Vagina (tissue), 2 donors: ENCODE measurements around the gene FAM114A2.

Experiments
- CTCF ChIP-seq, 3 experiments: fragments of 450-650 bp in 2 of 3; fragments of 200-600 bp in 1 of 3; sonication (generic) in 1 of 3; IDR thresholded peaks; one replicate each; pipeline ENCODE4 v1.5.1; 2017 to 2019; ENCODE audit warnings: antibody characterized with exemption in 3 of 3, mild to moderate bottlenecking in 2 of 3, moderate library complexity in 2 of 3
- POLR2A ChIP-seq, 2 donors: fragments of 450-650 bp; IDR thresholded peaks; one replicate each; pipeline ENCODE4 v1.6.1; 2017; ENCODE audit warnings: antibody characterized with exemption in 2 of 2, mild to moderate bottlenecking in 2 of 2, moderate library complexity in 2 of 2
- POLR2AphosphoS5 ChIP-seq, 2 donors: sonication (generic); formaldehyde crosslinking; IDR thresholded peaks; one replicate each; pipeline ENCODE4 v1.9.0; 2017; ENCODE audit warnings: antibody characterized with exemption in 2 of 2, mild to moderate bottlenecking in 2 of 2, low read depth in 1 of 2; ENCODE audit not compliant: insufficient read depth in 1 of 2

DNA sequence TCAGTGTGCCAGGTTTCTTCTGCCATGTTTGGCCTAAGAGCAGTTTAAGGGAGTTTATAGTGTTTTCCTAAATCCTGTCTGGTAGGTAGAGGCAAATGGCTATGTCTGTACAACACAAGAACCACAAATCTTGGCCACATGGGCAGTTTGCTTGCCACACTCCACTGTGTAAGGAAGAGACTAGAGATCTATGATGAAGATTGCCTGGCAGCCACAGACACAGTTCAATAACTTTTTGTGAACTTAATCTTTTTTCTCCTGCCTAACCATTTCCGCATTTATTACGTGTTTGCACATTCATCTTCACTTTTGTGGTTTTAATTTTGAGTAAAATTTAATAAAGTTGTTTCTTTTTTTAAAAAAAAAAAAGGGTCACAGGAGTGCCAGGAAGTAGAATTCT, 5.9 kb upstream of the FAM114A2 start:
- TF ChIP-seq CTCF (IDR thresholded peaks at IDR 0.05) (no peak), POLR2A (IDR thresholded peaks at IDR 0.05) (no peak), POLR2AphosphoS5 (IDR thresholded peaks at IDR 0.05; ENCODE audit: insufficient read depth in 1 of 2, low read depth in 1 of 2) (no peak)
